ENCODE data around the gene RUNX2.

DNA sequence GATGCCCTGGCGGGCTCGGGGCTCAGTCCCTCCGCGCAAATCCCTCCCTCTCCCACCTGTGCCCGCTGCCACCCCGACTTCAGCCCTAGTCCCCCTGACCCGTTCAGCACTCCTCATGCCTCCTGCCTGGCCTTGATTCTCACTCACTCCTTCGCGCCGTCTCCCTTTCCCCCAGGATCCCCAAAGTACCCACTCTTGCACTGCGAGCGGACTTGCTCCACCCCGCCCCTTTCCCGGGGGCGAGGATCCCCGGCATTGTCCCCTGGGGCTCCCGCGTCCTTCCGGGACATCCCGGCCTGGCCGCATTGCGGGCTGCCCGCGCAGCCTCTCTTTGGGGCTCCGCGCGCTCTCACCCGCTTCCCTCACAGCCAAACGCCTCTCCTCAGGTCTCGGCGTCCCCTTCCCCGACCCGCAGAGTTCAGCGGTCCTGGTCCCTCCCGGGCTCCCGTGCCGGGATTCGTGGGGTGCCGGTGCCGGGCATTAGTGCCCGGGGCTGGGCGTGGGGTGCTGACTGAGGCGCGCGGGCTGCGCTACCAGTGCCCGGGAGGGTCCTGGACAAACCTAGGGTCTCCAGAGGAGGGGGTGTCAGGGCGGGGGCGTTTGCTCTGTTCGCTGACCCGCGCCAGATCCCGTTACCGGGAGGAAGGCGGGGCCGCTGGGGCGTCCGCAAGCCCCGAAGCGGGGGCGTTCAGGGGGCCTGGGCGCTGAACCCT, 95.1 kb downstream of the RUNX2 start:
- TF ChIP-seq, protein P1, sequence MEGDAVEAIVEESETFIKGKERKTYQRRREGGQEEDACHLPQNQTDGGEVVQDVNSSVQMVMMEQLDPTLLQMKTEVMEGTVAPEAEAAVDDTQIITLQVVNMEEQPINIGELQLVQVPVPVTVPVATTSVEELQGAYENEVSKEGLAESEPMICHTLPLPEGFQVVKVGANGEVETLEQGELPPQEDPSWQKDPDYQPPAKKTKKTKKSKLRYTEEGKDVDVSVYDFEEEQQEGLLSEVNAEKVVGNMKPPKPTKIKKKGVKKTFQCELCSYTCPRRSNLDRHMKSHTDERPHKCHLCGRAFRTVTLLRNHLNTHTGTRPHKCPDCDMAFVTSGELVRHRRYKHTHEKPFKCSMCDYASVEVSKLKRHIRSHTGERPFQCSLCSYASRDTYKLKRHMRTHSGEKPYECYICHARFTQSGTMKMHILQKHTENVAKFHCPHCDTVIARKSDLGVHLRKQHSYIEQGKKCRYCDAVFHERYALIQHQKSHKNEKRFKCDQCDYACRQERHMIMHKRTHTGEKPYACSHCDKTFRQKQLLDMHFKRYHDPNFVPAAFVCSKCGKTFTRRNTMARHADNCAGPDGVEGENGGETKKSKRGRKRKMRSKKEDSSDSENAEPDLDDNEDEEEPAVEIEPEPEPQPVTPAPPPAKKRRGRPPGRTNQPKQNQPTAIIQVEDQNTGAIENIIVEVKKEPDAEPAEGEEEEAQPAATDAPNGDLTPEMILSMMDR (IDR thresholded peaks at IDR 0.05) = no peak
- no peak for TF ChIP-seq EZH2 (IDR thresholded peaks at IDR 0.05; ENCODE audit: borderline replicate concordance, insufficient read depth, low read depth, low read length, poor library complexity, severe bottlenecking)
